BE2C (cell line): ENCODE results near the gene PPP1R37.

Source experiments
- DNase-seq: peaks from one replicate; pipeline ENCODE4 v3.0.0-alpha.2; 2020
- H3K27me3 ChIP-seq: fragments of 250-450 bp; sonication (Bioruptor Pico); 2 replicates; pipeline ENCODE4 v1.5.1; 2020; ENCODE audit warnings: mild to moderate bottlenecking
- H3K36me3 ChIP-seq: fragments of 250-450 bp; sonication (Bioruptor Pico); 2 replicates; pipeline ENCODE4 v1.5.1; 2020; ENCODE audit warnings: mild to moderate bottlenecking
- H3K4me1 ChIP-seq: fragments of 250-450 bp; sonication (Bioruptor Pico); 2 replicates; pipeline ENCODE4 v1.5.1; 2020
- H3K4me3 ChIP-seq: 2 replicates; pipeline ENCODE4 v1.5.1; 2011; ENCODE audit warnings: low read depth, low read length
- H3K9me3 ChIP-seq: fragments of 250-450 bp; sonication (Bioruptor Pico); 2 replicates; pipeline ENCODE4 v1.5.1; 2020
- CTCF ChIP-seq: IDR thresholded peaks from 2 replicates; pipeline ENCODE4 v1.5.1; 2012; ENCODE audit warnings: mild to moderate bottlenecking, low read depth, low read length

The PPP1R37 gene

GRCh38 chr19:45107621-45108150, 14.7 kb downstream of the PPP1R37 start:
- Histone ChIP-seq H3K4me1 (peaks cover 7% of the 10 kb centered on the region), H3K36me3 (no peaks in the 10 kb centered on the region; the same call in 1 of the 2 replicates), H3K9me3 (no peaks in the 10 kb centered on the region), H3K27me3 (no peaks in the 10 kb centered on the region), H3K4me3 (no peak overlapping the region)
- no peak for DNase-seq
- no peak for TF ChIP-seq CTCF

GRCh38 chr19:45110851-45111266, 17.9 kb downstream of the PPP1R37 start:
- H3K27me3 ChIP-seq: no peaks in the 10 kb centered on the region
- H3K4me1 ChIP-seq: no peaks in the 10 kb centered on the region; the same call in 1 of the 2 replicates
- no peak for DNase-seq
- H3K36me3 ChIP-seq: no peaks in the 10 kb centered on the region; the same call in 1 of the 2 replicates
- no peaks in the 10 kb centered on the region for H3K9me3 ChIP-seq
- TF ChIP-seq CTCF: no peak
- no peak overlapping the region for H3K4me3 ChIP-seq

- Histone ChIP-seq H3K9me3 (no peaks in the 10 kb centered on the region), H3K4me3 (no peak overlapping the region), H3K27me3 (no peaks in the 10 kb centered on the region), H3K36me3 (no peaks in the 10 kb centered on the region; the same call in 1 of the 2 replicates), H3K4me1 (peaks cover 10% of the 10 kb centered on the region)
- DNase-seq: no peak
- peak; percentile 23 for TF ChIP-seq CTCF
These were observed 19.3 kb downstream of the PPP1R37 start for GRCh38 chr19:45112111-45112827.

- no peak for TF ChIP-seq CTCF
- H3K27me3 ChIP-seq: no peaks in the 10 kb centered on the region
- H3K4me1 ChIP-seq: peaks cover 14% of the 10 kb centered on the region
- H3K4me3 ChIP-seq: no peak overlapping the region
- DNase-seq: no peak
- no peaks in the 10 kb centered on the region; the same call in none of the 2 replicates for H3K36me3 ChIP-seq
- H3K9me3 ChIP-seq: no peaks in the 10 kb centered on the region
These were observed 20.6 kb downstream of the PPP1R37 start for GRCh38 chr19:45113628-45114027.

GRCh38 chr19:45114116-45114515, 21.1 kb downstream of the PPP1R37 start:
- Histone ChIP-seq H3K4me3 (no peak overlapping the region), H3K36me3 (no peaks in the 10 kb centered on the region; the same call in none of the 2 replicates), H3K9me3 (no peaks in the 10 kb centered on the region), H3K27me3 (no peaks in the 10 kb centered on the region), H3K4me1 (peaks cover 14% of the 10 kb centered on the region)
- DNase-seq: no peak
- TF ChIP-seq CTCF: no peak
